Body of pancreas (tissue), 4 donors: ENCODE results near the gene ODR4. TPM values are rescaled to one million over a fixed set of nuclear protein-coding genes. Genes with fewer than 3 reads are reported as not detected.
A peak's percentile ranks its signal among the peaks of the same experiment; 100 is the strongest.
"Not testable (repeated sequence)": the region's sequence is repeated elsewhere in the genome, so short reads cannot be mapped to it uniquely, and the experiment has no call there.

Experiments
- ATAC-seq: fragments of 150-250 bp; one replicate; pipeline ENCODE4 v1.9.1; 2016
- DNase-seq, 4 donors: peaks; one replicate each; pipeline ENCODE4 v3.0.0-alpha.2; 2019
- H3K27ac ChIP-seq, 4 donors: fragments of 200-600 bp; sonication (generic); 1 replicate in 3 of 4; 2 replicates in 1 of 4; pipeline versions ENCODE4 v1.5.1 to v1.6.1; 2016 to 2019; ENCODE audit warnings: mild to moderate bottlenecking in 1 of 4, mixed read lengths in 1 of 4, moderate library complexity in 1 of 4
- H3K27me3 ChIP-seq, 2 donors: fragments of 200-600 bp; sonication (generic); one replicate each; pipeline ENCODE4 v1.6.0; 2016; ENCODE audit warnings: mild to moderate bottlenecking in 1 of 2
- H3K36me3 ChIP-seq, 2 donors: fragments of 200-600 bp; sonication (generic); replicated peaks in 1 of 2; 2 replicates each; pipeline ENCODE4 v1.5.1; 2016; ENCODE audit warnings: low read depth in 2 of 2; ENCODE audit not compliant: insufficient read depth in 1 of 2
- H3K4me1 ChIP-seq: fragments of 200-600 bp; sonication (generic); one replicate; pipeline ENCODE4 v1.6.0; 2016
- H3K4me3 ChIP-seq, 2 donors: fragments of 200-600 bp; sonication (generic); 1 replicate in 1 of 2; 2 replicates in 1 of 2; pipeline ENCODE4 v1.5.1; 2016 to 2019
- H3K9me3 ChIP-seq, 3 donors: fragments of 200-600 bp; sonication (generic); 1 replicate in 2 of 3; 2 replicates in 1 of 3; pipeline ENCODE4 v1.5.1; 2016
- CTCF ChIP-seq, 7 experiments: fragments of 450-650 bp in 4 of 7; fragments of 200-600 bp in 3 of 7; sonication (generic) in 3 of 7; IDR thresholded peaks; one replicate each; pipeline ENCODE4 v1.5.1; 2016 to 2019; ENCODE audit warnings: antibody characterized with exemption in 7 of 7
- POLR2A ChIP-seq, 3 donors: fragments of 450-650 bp; IDR thresholded peaks; one replicate each; pipeline ENCODE4 v1.6.1; 2016; ENCODE audit warnings: antibody characterized with exemption in 3 of 3, mild to moderate bottlenecking in 2 of 3
- WGBS, 2 donors: methylation state at CpG; one replicate each; pipeline ENCODE4 v1.1.5; 2017; 5-methylcytosine and 5-hydroxymethylcytosine counted together
- intact Hi-C: fragments of 100-400 bp; cut with DNase I; formaldehyde crosslinking; loops from one replicate; pipeline ENCODE4 v1.15.1; 2023
- total RNA-seq, 2 donors: library from RNA; depleted of rRNA; stranded (reverse); fragments of >200 nt; gene quantifications; one replicate each; pipeline ENCODE4 v1.1.0, GENCODE V29; 2016

The ODR4 gene
- total RNA-seq, 2 donors from 2014 or later, result 13.5 to 17.6 TPM

- Histone ChIP-seq H3K27me3 (no peaks in the 10 kb centered on the region), H3K4me1 (no peaks in the 10 kb centered on the region), H3K4me3 (no peak overlapping the region), H3K27ac (no peak overlapping the region), H3K9me3 (no peaks in the 10 kb centered on the region), H3K36me3 (no peaks in the 10 kb centered on the region)
- TF ChIP-seq POLR2A (IDR thresholded peaks at IDR 0.05) (no peak), CTCF (IDR thresholded peaks at IDR 0.05) (no peak)
- intact Hi-C loops, result no loop called here
- WGBS, 2 donors, result 83 to 86% methylated on average over 4 of the region's 4 CpGs
- no peak for ATAC-seq
- DNase-seq, result no peak
Measured at GRCh38 chr1:186446152-186446551, 70.5 kb downstream of the ODR4 start.

- DNase-seq, result peak; percentile 19 to 59 (median 37)
- intact Hi-C loops, result no loop called here
Measured at GRCh38 chr1:186454981-186455380, 79.3 kb downstream of the ODR4 start.

GRCh38 chr1:186456729-186457255 lies 81.2 kb downstream of the ODR4 start:
- intact Hi-C loops, result no loop called here
- no peak overlapping the region for H3K4me3 ChIP-seq
- ATAC-seq (no peak), DNase-seq (no peak)
- H3K4me1 ChIP-seq, result no peaks in the 10 kb centered on the region
- no peaks in the 10 kb centered on the region for H3K9me3 ChIP-seq
- H3K27ac ChIP-seq, result no peak overlapping the region
- TF ChIP-seq POLR2A (IDR thresholded peaks at IDR 0.05) (no peak), CTCF (IDR thresholded peaks at IDR 0.05) (no peak)
- no peaks in the 10 kb centered on the region for H3K27me3 ChIP-seq
- H3K36me3 ChIP-seq, result no peaks in the 10 kb centered on the region
- WGBS, 2 donors, result 59 to 67% methylated on average over 3 of the region's 3 CpGs

More at GRCh38 chr1:186454981-186455380, 79.3 kb downstream of the ODR4 start:
- ATAC-seq, result peak; percentile 73
- Histone ChIP-seq H3K9me3 (no peaks in the 10 kb centered on the region), H3K27me3 (no peaks in the 10 kb centered on the region), H3K27ac (no peak overlapping the region), H3K4me3 (no peak overlapping the region), H3K4me1 (no peaks in the 10 kb centered on the region), H3K36me3 (no peaks in the 10 kb centered on the region)
- 14 to 27% methylated on average over 3 of the region's 3 CpGs for WGBS, 2 donors
- TF ChIP-seq CTCF (IDR thresholded peaks at IDR 0.05) (no peak), POLR2A (IDR thresholded peaks at IDR 0.05) (no peak)

GRCh38 chr1:186459161-186459560 lies 83.5 kb downstream of the ODR4 start:
- H3K27me3 ChIP-seq, H3K4me1 ChIP-seq, H3K27ac ChIP-seq, H3K4me3 ChIP-seq, H3K9me3 ChIP-seq, DNase-seq, ATAC-seq, intact Hi-C loops, H3K36me3 ChIP-seq: not testable (repeated sequence)
- 96 to 97% methylated on average over 14 of the region's 14 CpGs for WGBS, 2 donors

GRCh38 chr1:186461014-186461413 lies 85.4 kb downstream of the ODR4 start, which contains the start of gene PDC:
Gene PDC, minus strand, starts transcription at chr1:186461114. Its CDS starts 11,655 bp downstream, at chr1:186449459.
- H3K36me3 ChIP-seq, result no peaks in the 10 kb centered on the region
- no peak within 1 kb of the TSS for H3K27ac ChIP-seq
- H3K9me3 ChIP-seq, result no peaks in the 10 kb centered on the region
- ATAC-seq (no peak), DNase-seq (no peak)
- no peaks in the 10 kb centered on the region for H3K27me3 ChIP-seq
- TF ChIP-seq CTCF (IDR thresholded peaks at IDR 0.05), result no peak
- intact Hi-C loops, result no loop called here
- H3K4me3 ChIP-seq, result no peak within 1 kb of the TSS
- H3K4me1 ChIP-seq, result no peaks in the 10 kb centered on the region
- 85% methylated on average over 2 of the region's 2 CpGs for WGBS, 2 donors
